Ishikawa (cell line): Measurements from ENCODE around the gene CRYBB1.

Experiments
- CEBPB ChIP-seq: IDR thresholded peaks from 2 replicates; pipeline ENCODE4 v1.6.1; 2012
- EGR1 ChIP-seq: IDR thresholded peaks from 2 replicates; pipeline ENCODE4 v1.6.1; 2012

GRCh38 chr22:26573026-26573662, 44.7 kb downstream of the CRYBB1 start:
- TF ChIP-seq EGR1, result no peak
- TF ChIP-seq CEBPB, result no peak
